PFSK-1 (cell line): ENCODE data around the gene KRTAP1-5.
"Not testable (repeated sequence)": the region's sequence is repeated elsewhere in the genome, so short reads cannot be mapped to it uniquely, and the experiment has no call there.

Source experiments
- POLR2AphosphoS5 ChIP-seq: IDR thresholded peaks from 2 replicates; pipeline ENCODE4 v1.6.1; 2012; ENCODE audit warnings: low read depth, mild to moderate bottlenecking, control low read depth, low read length, moderate library complexity
- TAF1 ChIP-seq: IDR thresholded peaks from 2 replicates; pipeline ENCODE4 v1.6.1; 2012; ENCODE audit warnings: low read length, control low read depth, borderline replicate concordance; ENCODE audit not compliant: insufficient read depth
- TF ChIP-seq, protein P1 (sequence below), 2 experiments: IDR thresholded peaks; 2 replicates each; pipeline versions ENCODE4 v1.6.1 to v1.8.0; 2011 to 2012; ENCODE audit warnings: low read depth in 2 of 2, low read length in 2 of 2, control low read depth in 1 of 2, inconsistent platforms in 1 of 2, mild to moderate bottlenecking in 1 of 2, moderate library complexity in 1 of 2; ENCODE audit not compliant: insufficient read depth in 1 of 2

DNA sequence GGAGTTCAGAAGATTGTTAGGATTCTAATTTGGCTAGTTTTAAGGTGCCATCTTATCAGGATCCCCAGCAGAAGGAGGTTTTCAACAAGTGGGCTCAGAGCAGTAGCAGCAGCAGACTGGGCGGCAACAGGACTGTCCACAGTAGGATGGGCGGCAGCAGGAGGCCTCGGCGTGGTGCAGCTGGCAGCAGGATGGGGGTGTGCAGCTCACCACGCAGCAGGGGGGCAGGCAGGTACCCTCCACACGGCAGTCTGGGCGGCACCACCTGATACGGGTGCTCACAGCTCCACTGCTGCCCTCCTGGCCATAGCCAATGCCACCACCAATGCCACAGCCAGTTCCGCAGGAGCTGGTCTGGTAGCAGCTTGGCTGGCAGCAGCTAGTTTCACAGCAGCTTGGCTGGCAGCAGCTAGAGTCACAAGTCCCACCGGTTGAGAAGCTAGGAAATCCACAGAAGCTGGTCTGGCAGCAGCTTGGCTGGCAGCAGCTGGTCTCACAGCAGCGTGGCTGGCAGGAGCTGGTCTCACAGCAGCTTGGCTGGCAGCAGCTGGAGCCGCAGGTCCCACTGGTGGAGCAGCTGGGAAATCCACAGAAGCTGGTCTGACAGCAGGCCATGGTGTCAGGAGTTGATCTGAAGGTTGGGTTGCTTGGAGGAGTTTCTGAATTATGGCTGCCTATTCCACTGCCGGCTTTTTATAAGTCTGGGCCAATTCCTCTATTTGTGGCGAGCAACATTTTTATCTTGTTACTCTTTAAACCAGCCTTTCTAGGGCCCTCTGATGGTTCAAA, 14.0 kb upstream of the KRTAP1-5 start, which contains the start of gene KRTAP1-1:
- not testable (repeated sequence) for TF ChIP-seq POLR2AphosphoS5, TAF1
- TF ChIP-seq, protein P1, sequence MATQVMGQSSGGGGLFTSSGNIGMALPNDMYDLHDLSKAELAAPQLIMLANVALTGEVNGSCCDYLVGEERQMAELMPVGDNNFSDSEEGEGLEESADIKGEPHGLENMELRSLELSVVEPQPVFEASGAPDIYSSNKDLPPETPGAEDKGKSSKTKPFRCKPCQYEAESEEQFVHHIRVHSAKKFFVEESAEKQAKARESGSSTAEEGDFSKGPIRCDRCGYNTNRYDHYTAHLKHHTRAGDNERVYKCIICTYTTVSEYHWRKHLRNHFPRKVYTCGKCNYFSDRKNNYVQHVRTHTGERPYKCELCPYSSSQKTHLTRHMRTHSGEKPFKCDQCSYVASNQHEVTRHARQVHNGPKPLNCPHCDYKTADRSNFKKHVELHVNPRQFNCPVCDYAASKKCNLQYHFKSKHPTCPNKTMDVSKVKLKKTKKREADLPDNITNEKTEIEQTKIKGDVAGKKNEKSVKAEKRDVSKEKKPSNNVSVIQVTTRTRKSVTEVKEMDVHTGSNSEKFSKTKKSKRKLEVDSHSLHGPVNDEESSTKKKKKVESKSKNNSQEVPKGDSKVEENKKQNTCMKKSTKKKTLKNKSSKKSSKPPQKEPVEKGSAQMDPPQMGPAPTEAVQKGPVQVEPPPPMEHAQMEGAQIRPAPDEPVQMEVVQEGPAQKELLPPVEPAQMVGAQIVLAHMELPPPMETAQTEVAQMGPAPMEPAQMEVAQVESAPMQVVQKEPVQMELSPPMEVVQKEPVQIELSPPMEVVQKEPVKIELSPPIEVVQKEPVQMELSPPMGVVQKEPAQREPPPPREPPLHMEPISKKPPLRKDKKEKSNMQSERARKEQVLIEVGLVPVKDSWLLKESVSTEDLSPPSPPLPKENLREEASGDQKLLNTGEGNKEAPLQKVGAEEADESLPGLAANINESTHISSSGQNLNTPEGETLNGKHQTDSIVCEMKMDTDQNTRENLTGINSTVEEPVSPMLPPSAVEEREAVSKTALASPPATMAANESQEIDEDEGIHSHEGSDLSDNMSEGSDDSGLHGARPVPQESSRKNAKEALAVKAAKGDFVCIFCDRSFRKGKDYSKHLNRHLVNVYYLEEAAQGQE (IDR thresholded peaks at IDR 0.05; ENCODE audit: insufficient read depth in 1 of 2, low read depth in 2 of 2, low read length in 2 of 2): not testable (repeated sequence)
